Endothelial cell of umbilical vein (primary cell): ENCODE results near the gene COL20A1. TPM values are rescaled to one million over a fixed set of nuclear protein-coding genes. Genes with fewer than 3 reads are reported as not detected.

Experiments used
- BruUV-seq: library from RNA; stranded (reverse); fragments of 400-500 nt; replicated peaks from 2 replicates; lab custom pipeline; 2021; lab: Mats Ljungman, UMichigan
- CTCF ChIA-PET: fragments of 300-600, 350-600 bp; sonication (Branson Sonifier 250); formaldehyde crosslinking; loops from one replicate; lab custom pipeline; 2021; ENCODE audit warnings: antibody characterized with exemption, inconsistent platforms; lab: Charles Lee
- POLR2A ChIA-PET: fragments of 300-600, 350-600 bp; sonication (Branson Sonifier 250); formaldehyde crosslinking; loops from one replicate; lab custom pipeline; 2021; ENCODE audit warnings: antibody characterized with exemption, inconsistent platforms; lab: Charles Lee
- DNase-seq: peaks from one replicate; pipeline ENCODE4 v3.0.0-alpha.2; 2011; ENCODE audit warnings: low read depth, low spot score
- FAIRE-seq: peaks from 2 replicates; lab custom pipeline; 2011; peaks lifted over from hg19 to GRCh38; lab: Jason Lieb, UNC
- H2AFZ ChIP-seq: 2 replicates; pipeline ENCODE4 v1.6.0; 2012; ENCODE audit warnings: low read depth, low read length, control low read depth, inconsistent platforms
- H3K27ac ChIP-seq: 2 replicates; pipeline ENCODE4 v1.5.1; 2011; ENCODE audit warnings: low read depth, mild to moderate bottlenecking, control low read depth, low read length, moderate library complexity; ENCODE audit not compliant: insufficient read depth
- H3K27me3 ChIP-seq, 2 experiments: 2 replicates each; pipeline versions ENCODE4 v1.6.0 to v1.6.1; 2011; ENCODE audit warnings: low read length in 2 of 2, mixed read lengths in 1 of 2; ENCODE audit not compliant: control insufficient read depth in 2 of 2, insufficient read depth in 2 of 2
- H3K36me3 ChIP-seq, 2 experiments: 2 replicates in 1 of 2; 3 replicates in 1 of 2; pipeline ENCODE4 v1.5.1; 2011; ENCODE audit warnings: low read length in 2 of 2, mild to moderate bottlenecking in 1 of 2, moderate library complexity in 1 of 2; ENCODE audit not compliant: control insufficient read depth in 2 of 2, insufficient read depth in 2 of 2; ENCODE audit errors: extremely low read depth in 1 of 2
- H3K4me1 ChIP-seq: 3 replicates; pipeline ENCODE4 v1.5.1; 2011; ENCODE audit warnings: mild to moderate bottlenecking, low read length; ENCODE audit not compliant: control insufficient read depth, insufficient read depth; ENCODE audit errors: extremely low read depth
- H3K4me2 ChIP-seq: 2 replicates; pipeline ENCODE4 v1.6.1; 2011; ENCODE audit warnings: low read length, control low read depth, mixed read lengths; ENCODE audit not compliant: insufficient read depth
- H3K4me3 ChIP-seq, 3 experiments: fragments of 200-600 bp in 1 of 3; sonication (generic), shearing (Covaris generic) in 1 of 3; replicated peaks in 1 of 3; 2 replicates each; pipeline ENCODE4 v1.5.1; 2011 to 2016; ENCODE audit warnings: control low read depth in 3 of 3, low read length in 3 of 3, mild to moderate bottlenecking in 2 of 3, inconsistent platforms in 1 of 3, low read depth in 1 of 3, moderate library complexity in 1 of 3; ENCODE audit not compliant: insufficient read depth in 1 of 3
- H3K79me2 ChIP-seq: 2 replicates; pipeline ENCODE4 v1.6.0; 2012; ENCODE audit warnings: low read length, inconsistent platforms; ENCODE audit not compliant: control insufficient read depth, insufficient read depth
- H3K9ac ChIP-seq: replicated peaks from 2 replicates; pipeline ENCODE3; 2011; ENCODE audit warnings: low read length, control low read depth; ENCODE audit not compliant: insufficient read depth; ENCODE audit errors: extremely low read depth
- H3K9me1 ChIP-seq: replicated peaks from 3 replicates; pipeline ENCODE4 v1.6.0; 2011; ENCODE audit warnings: mild to moderate bottlenecking, low read length; ENCODE audit not compliant: control insufficient read depth, insufficient read depth; ENCODE audit errors: extremely low read depth
- H3K9me3 ChIP-seq: replicated peaks from 2 replicates; pipeline ENCODE4 v1.5.1; 2012; ENCODE audit warnings: low read length, inconsistent platforms; ENCODE audit not compliant: control insufficient read depth, insufficient read depth
- H4K20me1 ChIP-seq: replicated peaks from 2 replicates; pipeline ENCODE3; 2011; ENCODE audit warnings: mild to moderate bottlenecking, low read length; ENCODE audit not compliant: control insufficient read depth, insufficient read depth; ENCODE audit errors: extremely low read depth
- CTCF ChIP-seq, 2 donors: IDR thresholded peaks; 1 replicate in 1 of 2; 2 replicates in 1 of 2; pipeline ENCODE4 v1.5.1; 2011; ENCODE audit warnings: low read length in 2 of 2, mild to moderate bottlenecking in 2 of 2, moderate library complexity in 2 of 2, control low read depth in 1 of 2, inconsistent platforms in 1 of 2, low read depth in 1 of 2; ENCODE audit not compliant: insufficient read depth in 1 of 2; ENCODE audit errors: extremely low read depth in 1 of 2
- EZH2 ChIP-seq: IDR thresholded peaks from 2 replicates; pipeline ENCODE4 v1.6.1; 2012; ENCODE audit warnings: borderline replicate concordance, low read depth, mild to moderate bottlenecking, moderate library complexity, low read length, inconsistent platforms; ENCODE audit not compliant: severe bottlenecking
- FOS ChIP-seq: IDR thresholded peaks from 2 replicates; pipeline ENCODE4 v1.6.1; 2011; ENCODE audit warnings: mild to moderate bottlenecking, low read length, moderate library complexity, borderline replicate concordance; ENCODE audit not compliant: insufficient read depth
- GATA2 ChIP-seq: IDR thresholded peaks from 2 replicates; pipeline ENCODE4 v1.7.0; 2011; ENCODE audit warnings: low read depth, mild to moderate bottlenecking, moderate library complexity, mixed read lengths, low read length; ENCODE audit not compliant: insufficient read length, insufficient read depth
- JUN ChIP-seq: IDR thresholded peaks from 2 replicates; pipeline ENCODE4 v1.6.1; 2011; ENCODE audit warnings: borderline replicate concordance, low read depth; ENCODE audit not compliant: insufficient read length, insufficient read depth
- MAX ChIP-seq: IDR thresholded peaks from 2 replicates; pipeline ENCODE4 v1.6.1; 2011; ENCODE audit not compliant: insufficient read depth, insufficient read length
- MYC ChIP-seq: IDR thresholded peaks from one replicate; pipeline ENCODE4 v1.6.1; 2011; ENCODE audit warnings: mild to moderate bottlenecking, low read depth, low read length
- POLR2A ChIP-seq: IDR thresholded peaks from 2 replicates; pipeline ENCODE4 v1.6.1; 2012; ENCODE audit warnings: low read depth, mild to moderate bottlenecking, control low read depth, low read length
- POLR2AphosphoS5 ChIP-seq: IDR thresholded peaks from 2 replicates; pipeline ENCODE4 v1.6.1; 2012; ENCODE audit warnings: low read depth, mild to moderate bottlenecking, control low read depth, low read length, moderate library complexity; ENCODE audit not compliant: insufficient read depth
- dilution Hi-C: fragments of 300-500 bp; cut with MboI; formaldehyde crosslinking; loops from one replicate; pipeline ENCODE4 v1.15.0; 2019; ENCODE audit warnings: low sequenced_read_pairs; ENCODE audit not compliant: extremely low pct_ligation_motif_present
- intact Hi-C: fragments of 100-400 bp; cut with micrococcal nuclease; formaldehyde crosslinking; loops from one replicate; pipeline ENCODE4 v1.10.0; 2022
- polyA plus RNA-seq, 4 experiments: library from polyadenylated mRNA; depleted of rRNA in 3 of 4; stranded (reverse) in 3 of 4; unstranded in 1 of 4; fragments of >200 nt; gene quantifications; 2 replicates each; pipeline versions ENCODE4 v1.2.1 to v1.2.3, GENCODE V29; 2011 to 2012; ENCODE audit warnings: missing spikeins in 1 of 4
- total RNA-seq: library from RNA; stranded (reverse); gene quantifications from 2 replicates; pipeline ENCODE4 v1.2.3, GENCODE V29; 2021

COL20A1 gene
- total and polyA plus RNA-seq, 2 donors (not counting 3 experiments of a cell fraction or from before 2014, with no cell fraction given), result not detected

- H3K9me3 ChIP-seq, result no peaks in the 10 kb centered on the region
- no peak overlapping the region for H3K9ac ChIP-seq
- no peak overlapping the region for H3K4me3 ChIP-seq
- no TSS peak for BruUV-seq
- no peak overlapping the region for H3K27ac ChIP-seq
- peaks cover 9 to 15% of the 10 kb centered on the region in 2 experiments for H3K27me3 ChIP-seq
- DNase-seq (no peak), FAIRE-seq (no peak)
- no peaks in the 10 kb centered on the region for H3K79me2 ChIP-seq
- H3K9me1 ChIP-seq, result no peaks in the 10 kb centered on the region
- H3K4me2 ChIP-seq, result no peak overlapping the region
- ChIA-PET POLR2A (no interaction called here), CTCF (no interaction called here)
- dilution Hi-C loops (no loop called here), intact Hi-C loops (no loop called here)
- no peaks in the 10 kb centered on the region for H3K36me3 ChIP-seq
- no peaks in the 10 kb centered on the region for H3K4me1 ChIP-seq
- TF ChIP-seq CTCF (IDR thresholded peaks at IDR 0.05; ENCODE audit: extremely low read depth in 1 of 2, insufficient read depth in 1 of 2, low read depth in 1 of 2, low read length in 2 of 2) (no peak), FOS (no peak), JUN (no peak), GATA2 (no peak), MYC (no peak), MAX (no peak), POLR2AphosphoS5 (no peak), POLR2A (no peak), EZH2 (no peak)
- H4K20me1 ChIP-seq, result no peaks in the 10 kb centered on the region
- no peak overlapping the region for H2AFZ ChIP-seq
These were observed 66.4 kb downstream of the COL20A1 start for GRCh38 chr20:63359164-63359934.
